ENCODE data around the gene COL23A1. TPM values are rescaled to one million over a fixed set of nuclear protein-coding genes. Genes with fewer than 3 reads are reported as not detected.

The COL23A1 gene
- total RNA-seq, 1 donor from 2014 or later = 10.7 TPM

GRCh38 chr5:178398901-178399700, 191.1 kb downstream of the COL23A1 start:
- no peak for ATAC-seq

GRCh38 chr5:178396796-178397720, 193.1 kb downstream of the COL23A1 start:
- DNase-seq (ENCODE audit: low spot score) (no peak), ATAC-seq (no peak)
- intact Hi-C loops (cut with DNase I) = no loop called here

More at GRCh38 chr5:178398901-178399700, 191.1 kb downstream of the COL23A1 start:
- DNase-seq (ENCODE audit: low spot score) = no peak
- intact Hi-C loops (cut with DNase I) = no loop called here

- no peak for ATAC-seq
- intact Hi-C loops (cut with DNase I) = no loop called here
- no peak for DNase-seq (ENCODE audit: low spot score)
Observed at GRCh38 chr5:178394074-178394473, 196.1 kb downstream of the COL23A1 start.

GRCh38 chr5:178392931-178393394, 197.2 kb downstream of the COL23A1 start:
- intact Hi-C loops (cut with DNase I) = no loop called here
- no peak for DNase-seq (ENCODE audit: low spot score)
- ATAC-seq = no peak

- DNase-seq (ENCODE audit: low spot score) = no peak
- intact Hi-C loops (cut with DNase I) = no loop called here
- no peak for ATAC-seq
Observed at GRCh38 chr5:178392386-178392785, 197.8 kb downstream of the COL23A1 start.

GRCh38 chr5:178391480-178391879, 198.7 kb downstream of the COL23A1 start:
- intact Hi-C loops (cut with DNase I) = no loop called here
- no peak for DNase-seq (ENCODE audit: low spot score)

GRCh38 chr5:178389796-178390195, 200.4 kb downstream of the COL23A1 start:
- intact Hi-C loops (cut with DNase I) = no loop called here
- ATAC-seq (no peak), DNase-seq (ENCODE audit: low spot score) (no peak)

More at GRCh38 chr5:178391480-178391879, 198.7 kb downstream of the COL23A1 start:
- no peak for ATAC-seq

GRCh38 chr5:178389026-178389729, 201.0 kb downstream of the COL23A1 start:
- intact Hi-C loops (cut with DNase I) = no loop called here
- ATAC-seq = no peak
- no peak for DNase-seq (ENCODE audit: low spot score)

- intact Hi-C loops (cut with DNase I) = no loop called here
- ATAC-seq (no peak), DNase-seq (ENCODE audit: low spot score) (no peak)
Observed at GRCh38 chr5:178388386-178389025, 201.7 kb downstream of the COL23A1 start.

GRCh38 chr5:178387856-178388190, 202.4 kb downstream of the COL23A1 start:
- no peak for ATAC-seq
- DNase-seq (ENCODE audit: low spot score) = no peak

GRCh38 chr5:178387061-178387855, 202.9 kb downstream of the COL23A1 start:
- intact Hi-C loops (cut with DNase I) = no loop called here
- DNase-seq (ENCODE audit: low spot score) (no peak), ATAC-seq (no peak)

More at GRCh38 chr5:178387856-178388190, 202.4 kb downstream of the COL23A1 start:
- intact Hi-C loops (cut with DNase I) = no loop called here

GRCh38 chr5:178386336-178386931, 203.8 kb downstream of the COL23A1 start:
- DNase-seq (ENCODE audit: low spot score) (no peak), ATAC-seq (no peak)
- intact Hi-C loops (cut with DNase I) = no loop called here

GRCh38 chr5:178385496-178385890, 204.7 kb downstream of the COL23A1 start:
- intact Hi-C loops (cut with DNase I) = no loop called here
- ATAC-seq = no peak
- no peak for DNase-seq (ENCODE audit: low spot score)

- no peak for DNase-seq (ENCODE audit: low spot score)
- intact Hi-C loops (cut with DNase I) = no loop called here
- no peak for ATAC-seq
Observed at GRCh38 chr5:178384816-178385495, 205.2 kb downstream of the COL23A1 start.

GRCh38 chr5:178383919-178384815, 206.0 kb downstream of the COL23A1 start:
- no peak for DNase-seq (ENCODE audit: low spot score)
- intact Hi-C loops (cut with DNase I) = no loop called here
- ATAC-seq = peak; percentile 52

- DNase-seq (ENCODE audit: low spot score) = no peak
Observed at GRCh38 chr5:178383301-178383918, 206.8 kb downstream of the COL23A1 start.

More at GRCh38 chr5:178383301-178383918, 206.8 kb downstream of the COL23A1 start:
- no peak for ATAC-seq
- intact Hi-C loops (cut with DNase I) = no loop called here

Measured in sciatic nerve (tissue), 2 donors.